ENCODE results near the gene PERM1.
"Not testable (repeated sequence)": the region's sequence is repeated elsewhere in the genome, so short reads cannot be mapped to it uniquely, and the experiment has no call there.

Gene PERM1

GRCh38 chr1:996851-997712 is 15.2 kb upstream of the PERM1 start:
- DNase-seq: no peak

- DNase-seq: no peak
Measured at GRCh38 chr1:995665-996633, 14.1 kb upstream of the PERM1 start.

GRCh38 chr1:994546-994945 is 12.7 kb upstream of the PERM1 start:
- not testable (repeated sequence) for DNase-seq

- DNase-seq: no peak
Measured at GRCh38 chr1:993379-993995, 11.6 kb upstream of the PERM1 start.

- no peak for DNase-seq
Measured at GRCh38 chr1:992362-992761, 10.5 kb upstream of the PERM1 start.

- DNase-seq: no peak
Measured at GRCh38 chr1:991895-992294, 10.0 kb upstream of the PERM1 start.

- DNase-seq: not testable (repeated sequence)
Measured at GRCh38 chr1:991275-991674, 9.4 kb upstream of the PERM1 start.

GRCh38 chr1:988061-988460 is 6.2 kb upstream of the PERM1 start:
- DNase-seq: not testable (repeated sequence)

GRCh38 chr1:985126-985525 is 3.2 kb upstream of the PERM1 start:
- DNase-seq: no peak

GRCh38 chr1:984476-984814 is 2.6 kb upstream of the PERM1 start:
- no peak for DNase-seq

- no peak for DNase-seq
Measured at GRCh38 chr1:983798-984475, 2.0 kb upstream of the PERM1 start.

- no peak for DNase-seq
Measured at GRCh38 chr1:982765-983436, 1.0 kb upstream of the PERM1 start.

GRCh38 chr1:981491-981954 is 370 bp downstream of the PERM1 start:
- no peak for DNase-seq

GRCh38 chr1:980602-981395 is 1.1 kb downstream of the PERM1 start:
- DNase-seq: no peak

GRCh38 chr1:980137-980571 is 1.7 kb downstream of the PERM1 start:
- no peak for DNase-seq

- DNase-seq: no peak
Measured at GRCh38 chr1:979744-980072, 2.2 kb downstream of the PERM1 start.

GRCh38 chr1:978835-979743 is 2.8 kb downstream of the PERM1 start:
- no peak for DNase-seq

GRCh38 chr1:978069-978834 is 3.6 kb downstream of the PERM1 start:
- DNase-seq: no peak

- not testable (repeated sequence) for DNase-seq
Measured at GRCh38 chr1:976791-977190, 5.1 kb downstream of the PERM1 start.

All from NCI-H1436 treated with DMSO at 0.1 percent for 48 hours (cell line).